H1 (cell line): ENCODE data around the gene SMYD5. TPM values are rescaled to one million over a fixed set of nuclear protein-coding genes. Genes with fewer than 3 reads are reported as not detected.

Experiments used
- CHD2 ChIP-seq: IDR thresholded peaks from 2 replicates; pipeline ENCODE4 v1.6.1; 2012; ENCODE audit warnings: low read length, improper control_type of control experiment
- MAFK ChIP-seq: IDR thresholded peaks from 2 replicates; pipeline ENCODE4 v1.6.1; 2012; ENCODE audit warnings: low read depth, mild to moderate bottlenecking, improper control_type of control experiment, low read length
- RFX5 ChIP-seq: IDR thresholded peaks from 2 replicates; pipeline ENCODE4 v1.6.1; 2011; ENCODE audit warnings: low read depth, low read length, improper control_type of control experiment, borderline replicate concordance
- SIN3A ChIP-seq, 2 experiments: IDR thresholded peaks in 1 of 2; conservative IDR thresholded peaks in 1 of 2; 2 replicates each; pipeline ENCODE4 v1.6.1; 2011 to 2012; ENCODE audit warnings: low read length in 2 of 2, improper control_type of control experiment in 1 of 2, low read depth in 1 of 2, mild to moderate bottlenecking in 1 of 2
- polyA plus RNA-seq, 7 experiments: library from polyadenylated mRNA; depleted of rRNA in 3 of 7; stranded (reverse) in 5 of 7; unstranded in 2 of 7; fragments of >200 nt in 5 of 7; fragments of 200-250 nt in 2 of 7; gene quantifications; 1 replicate in 5 of 7; 2 replicates in 1 of 7; 4 replicates in 1 of 7; pipeline versions ENCODE4 v1.2.1 to v1.2.3, GENCODE V29; 2011 to 2013; ENCODE audit warnings: missing spikeins in 2 of 7, mixed read lengths in 2 of 7
- total RNA-seq: library from RNA; stranded (reverse); fragmentation: NEBNext Ultra II Directional; extraction: Animal tissue kit (Norgen Biotek cat#: 25700); gene quantifications from 2 replicates; pipeline ENCODE4 v1.2.1, GENCODE V29; 2021

The SMYD5 gene
- total and polyA plus RNA-seq, 2 of the 8 experiments (the other 6 are each of a cell fraction or from before 2014, with no cell fraction given), result 35.2 to 56.7 TPM

- TF ChIP-seq CHD2 (no peak), RFX5 (no peak), MAFK (no peak), SIN3A (conservative IDR thresholded peaks at IDR 0.05 in 1 of 2, IDR thresholded peaks at IDR 0.05 in 1 of 2; ENCODE audit: low read depth in 1 of 2, low read length in 2 of 2) (no peak)
Observed at GRCh38 chr2:73187549-73187948, 26.5 kb upstream of the SMYD5 start (continued).
